GM19240 (cell line): ENCODE results near the gene WFDC2.
A peak's percentile ranks its signal among the peaks of the same experiment; 100 is the strongest.

Source experiments
- DNase-seq: peaks from one replicate; pipeline ENCODE4 v3.0.0; 2011; ENCODE audit warnings: low spot score; ENCODE audit not compliant: insufficient read length

Gene WFDC2

DNA sequence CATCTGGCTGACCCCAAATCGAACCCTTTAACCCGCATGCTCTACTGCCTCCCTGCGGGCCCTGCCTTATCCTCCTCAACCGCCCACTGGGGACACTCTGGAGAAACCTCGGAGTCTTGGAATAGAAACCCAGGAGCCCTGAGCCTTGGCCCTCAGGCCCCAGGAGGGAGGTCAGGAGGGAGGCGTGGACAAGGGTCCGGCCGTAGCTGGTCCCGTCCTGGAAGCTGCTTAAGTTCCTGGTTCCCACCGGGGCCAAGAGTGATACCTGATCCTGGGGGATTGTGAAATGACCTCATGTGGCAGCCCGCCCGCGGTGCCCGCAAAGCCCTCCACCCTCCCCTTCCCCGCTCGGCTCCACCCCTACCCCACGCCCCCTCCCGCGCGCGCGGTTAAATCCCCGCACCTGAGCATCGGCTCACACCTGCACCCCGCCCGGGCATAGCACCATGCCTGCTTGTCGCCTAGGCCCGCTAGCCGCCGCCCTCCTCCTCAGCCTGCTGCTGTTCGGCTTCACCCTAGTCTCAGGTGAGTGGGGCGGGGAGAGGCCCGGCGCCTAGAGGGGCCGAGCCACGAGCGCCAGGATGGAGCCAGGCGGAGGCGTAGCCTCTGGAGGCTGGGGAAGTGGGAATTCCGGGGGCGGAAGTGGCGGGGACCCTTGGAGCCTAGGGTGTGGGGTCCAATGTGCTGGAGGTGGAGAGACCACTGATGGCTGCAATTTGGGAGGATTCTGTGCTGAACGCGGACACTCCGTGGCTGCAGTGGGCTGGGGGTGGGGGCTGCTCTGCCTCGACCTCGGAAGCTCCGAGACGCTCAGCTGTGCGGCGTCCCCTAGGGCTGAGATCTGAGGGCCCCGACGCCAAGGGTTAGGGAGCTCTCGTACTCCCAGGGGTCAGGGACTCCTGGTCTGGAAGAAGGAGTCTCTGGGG, at the start of gene WFDC2:
Gene WFDC2 (plus strand): TSS at position 418 of the 926 bp plus-strand sequence. CDS start 29 bp downstream, at position 447.
- no peak for DNase-seq

DNA sequence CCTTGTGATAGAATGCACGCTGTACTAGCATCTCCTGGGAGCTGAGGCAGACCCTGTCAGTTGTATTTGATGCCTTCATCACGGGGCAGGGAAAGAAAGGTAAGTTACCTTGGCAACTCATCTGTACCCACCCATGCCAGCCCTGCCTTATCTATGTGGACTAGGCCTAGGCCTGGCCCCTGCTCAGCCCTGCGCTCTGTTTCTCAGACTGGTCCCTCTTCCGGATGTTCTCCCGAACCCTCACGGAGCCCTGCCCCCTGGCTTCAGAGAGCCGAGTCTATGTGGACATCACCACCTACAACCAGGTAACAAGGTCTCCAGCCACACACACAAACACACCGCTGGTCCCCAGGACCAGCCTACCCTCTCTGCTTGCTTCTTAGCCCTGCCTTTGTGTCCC, 49.4 kb upstream of the WFDC2 start:
- DNase-seq = no peak

GRCh38 chr20:45423700-45424099, 45.9 kb upstream of the WFDC2 start:
- DNase-seq = no peak

DNA sequence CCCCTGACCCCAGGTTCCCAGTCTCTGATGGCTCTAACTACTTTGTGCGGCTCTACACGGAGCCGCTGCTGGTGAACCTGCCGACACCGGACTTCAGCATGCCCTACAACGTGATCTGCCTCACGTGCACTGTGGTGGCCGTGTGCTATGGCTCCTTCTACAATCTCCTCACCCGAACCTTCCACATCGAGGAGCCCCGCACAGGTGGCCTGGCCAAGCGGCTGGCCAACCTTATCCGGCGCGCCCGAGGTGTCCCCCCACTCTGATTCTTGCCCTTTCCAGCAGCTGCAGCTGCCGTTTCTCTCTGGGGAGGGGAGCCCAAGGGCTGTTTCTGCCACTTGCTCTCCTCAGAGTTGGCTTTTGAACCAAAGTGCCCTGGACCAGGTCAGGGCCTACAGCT, 44.0 kb upstream of the WFDC2 start:
- DNase-seq = no peak

GRCh38 chr20:45426320-45427016, 43.1 kb upstream of the WFDC2 start:
- no peak for DNase-seq

DNA sequence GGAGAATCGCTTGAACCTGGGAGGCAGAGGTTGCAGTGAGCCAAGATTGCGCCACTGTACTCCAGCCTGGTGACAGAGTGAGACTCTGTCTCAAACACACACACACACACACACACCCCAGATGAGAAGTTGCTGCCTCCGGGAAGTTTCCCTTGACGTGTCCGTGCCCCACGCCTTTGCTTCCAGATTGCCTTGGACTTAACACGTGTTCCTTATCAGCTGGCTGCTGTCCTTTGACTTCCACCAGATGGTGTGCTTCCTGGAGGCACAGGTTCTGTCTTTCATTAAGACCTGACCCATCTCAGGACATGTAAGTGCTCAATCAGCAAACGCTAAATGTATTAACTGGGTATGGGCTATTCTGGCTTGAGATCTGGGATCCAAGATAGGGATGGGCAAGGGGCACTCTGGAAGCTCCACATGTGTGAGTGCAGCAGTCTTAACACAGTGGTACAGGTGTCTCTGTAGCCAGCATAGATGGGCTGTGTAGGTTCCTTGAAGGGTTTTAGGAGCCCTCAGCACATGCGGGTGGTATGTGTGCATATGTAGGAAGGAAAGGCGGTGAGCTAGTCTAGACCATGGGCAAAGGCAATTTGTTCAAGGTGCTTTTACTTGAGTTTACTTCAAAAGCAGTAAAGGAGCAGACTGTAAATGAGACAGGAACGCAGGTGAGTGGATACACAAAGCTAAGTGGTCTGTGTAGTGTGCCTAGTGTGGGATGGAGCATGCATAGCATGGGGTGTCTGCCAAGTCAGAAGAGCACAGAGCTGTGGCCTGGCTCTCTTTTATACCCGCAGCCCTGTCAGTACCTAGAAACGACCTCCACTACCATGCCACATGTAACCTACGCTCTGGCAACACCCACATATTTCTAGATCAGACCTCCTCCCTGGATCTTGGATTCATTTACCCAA, 42.1 kb upstream of the WFDC2 start:
- no peak for DNase-seq

GRCh38 chr20:45429618-45430017, 39.9 kb upstream of the WFDC2 start:
- DNase-seq = no peak

DNA sequence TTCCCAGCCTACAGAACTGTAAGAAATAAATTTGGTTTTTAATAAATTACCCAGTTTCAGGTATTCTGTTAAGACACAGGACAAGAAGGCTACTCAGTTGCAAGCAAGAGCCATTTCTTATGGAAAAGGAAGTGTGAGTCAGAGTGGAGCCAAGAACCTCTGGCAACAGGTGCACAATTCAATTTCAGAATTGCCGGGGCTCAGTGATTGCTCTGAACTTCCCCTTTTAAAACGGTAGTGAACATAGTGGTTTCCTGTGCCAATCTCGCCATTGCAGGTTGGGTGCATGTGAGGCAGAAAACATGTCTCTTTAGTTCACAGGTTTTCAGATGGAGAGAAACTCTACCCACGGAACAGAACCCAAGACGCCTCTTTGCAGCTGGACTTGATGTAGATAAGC, 37.3 kb upstream of the WFDC2 start:
- peak; percentile 25 for DNase-seq

GRCh38 chr20:45433316-45433715, 36.2 kb upstream of the WFDC2 start:
- no peak for DNase-seq

DNA sequence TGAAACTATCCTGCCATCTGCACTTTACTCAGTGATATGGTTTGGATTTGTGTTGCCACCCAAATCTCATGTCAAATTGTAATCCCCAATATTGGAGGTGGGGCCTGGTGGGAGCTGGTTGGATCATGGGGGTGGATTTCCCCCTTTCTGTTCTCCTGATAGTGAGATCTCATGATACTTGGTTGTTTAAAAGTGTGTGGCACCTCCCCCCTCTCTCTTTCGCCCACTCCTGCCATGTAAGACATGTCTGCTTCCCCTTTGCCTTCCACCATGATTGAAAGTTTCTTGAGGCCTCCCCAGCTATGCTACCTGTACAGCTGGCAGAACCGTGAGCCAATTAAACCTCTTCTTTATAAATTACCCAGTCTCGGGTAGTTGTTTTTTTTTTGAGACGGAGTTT, 35.6 kb upstream of the WFDC2 start:
- no peak for DNase-seq

GRCh38 chr20:45436732-45437485, 32.6 kb upstream of the WFDC2 start:
- DNase-seq = peak; percentile 74

GRCh38 chr20:45440424-45440823, 29.1 kb upstream of the WFDC2 start:
- no peak for DNase-seq

- DNase-seq = no peak
These were observed 28.5 kb upstream of the WFDC2 start for GRCh38 chr20:45440891-45441685.

GRCh38 chr20:45441746-45442145, 27.8 kb upstream of the WFDC2 start:
- DNase-seq = no peak

DNA sequence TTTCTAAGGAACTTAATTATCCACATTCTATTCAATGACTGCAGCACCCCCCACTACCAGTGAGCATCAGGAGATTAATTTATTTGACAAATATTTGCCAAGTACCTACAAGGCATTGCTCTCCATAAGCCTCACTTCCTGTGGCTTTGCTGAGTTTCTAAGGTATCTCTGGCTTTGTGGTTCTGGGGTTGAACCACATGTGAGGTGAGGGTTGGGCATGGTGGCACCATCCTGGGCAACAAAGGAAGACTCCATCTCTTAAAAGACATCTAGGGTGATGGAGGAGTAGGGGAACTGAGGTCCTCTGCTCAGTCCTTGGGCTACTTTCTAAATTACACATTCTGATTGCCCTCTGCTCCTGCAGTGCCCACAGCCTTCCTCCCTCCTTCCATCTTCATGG, 25.5 kb upstream of the WFDC2 start:
- no peak for DNase-seq

- peak; percentile 40 for DNase-seq
These were observed 23.6 kb upstream of the WFDC2 start for GRCh38 chr20:45445805-45446562.

DNA sequence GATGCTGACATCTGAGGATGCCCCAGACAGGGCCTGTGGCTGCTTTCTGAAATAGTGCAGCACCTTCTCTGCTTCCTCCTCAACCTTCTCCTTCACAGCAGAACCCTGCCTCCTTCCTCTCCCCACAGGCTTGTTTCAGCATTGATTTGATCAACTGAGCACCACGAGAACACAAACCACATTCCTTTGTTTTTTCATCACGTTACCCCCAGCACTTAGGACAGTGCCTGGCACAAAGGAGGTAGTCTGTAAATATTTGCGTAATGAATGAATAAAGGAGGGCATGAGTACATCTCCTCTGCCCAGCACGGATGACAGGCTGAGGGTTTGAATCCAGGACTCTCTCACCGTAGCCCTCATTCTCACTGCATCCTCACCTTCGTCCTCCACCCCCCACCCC, 21.3 kb upstream of the WFDC2 start:
- no peak for DNase-seq

DNA sequence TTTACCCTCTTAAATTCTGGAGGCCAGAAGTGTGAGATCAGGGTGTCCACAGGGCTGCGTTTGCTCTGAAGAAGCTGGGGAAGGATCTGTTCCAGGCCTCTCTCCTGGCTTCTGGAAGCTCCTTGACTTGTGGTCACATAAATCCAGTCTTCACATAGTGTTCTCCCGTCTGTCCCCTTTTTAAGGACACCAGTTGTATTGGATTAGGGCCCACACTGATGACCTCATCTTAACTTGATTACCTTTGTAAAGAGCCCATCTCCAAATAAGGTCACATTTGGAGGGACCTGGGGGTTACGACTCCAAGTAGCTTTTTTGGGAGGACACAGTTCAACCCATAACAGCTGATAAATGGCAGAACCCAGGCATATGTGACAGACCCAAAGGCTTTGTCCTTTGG, 20.0 kb upstream of the WFDC2 start:
- DNase-seq = no peak

DNA sequence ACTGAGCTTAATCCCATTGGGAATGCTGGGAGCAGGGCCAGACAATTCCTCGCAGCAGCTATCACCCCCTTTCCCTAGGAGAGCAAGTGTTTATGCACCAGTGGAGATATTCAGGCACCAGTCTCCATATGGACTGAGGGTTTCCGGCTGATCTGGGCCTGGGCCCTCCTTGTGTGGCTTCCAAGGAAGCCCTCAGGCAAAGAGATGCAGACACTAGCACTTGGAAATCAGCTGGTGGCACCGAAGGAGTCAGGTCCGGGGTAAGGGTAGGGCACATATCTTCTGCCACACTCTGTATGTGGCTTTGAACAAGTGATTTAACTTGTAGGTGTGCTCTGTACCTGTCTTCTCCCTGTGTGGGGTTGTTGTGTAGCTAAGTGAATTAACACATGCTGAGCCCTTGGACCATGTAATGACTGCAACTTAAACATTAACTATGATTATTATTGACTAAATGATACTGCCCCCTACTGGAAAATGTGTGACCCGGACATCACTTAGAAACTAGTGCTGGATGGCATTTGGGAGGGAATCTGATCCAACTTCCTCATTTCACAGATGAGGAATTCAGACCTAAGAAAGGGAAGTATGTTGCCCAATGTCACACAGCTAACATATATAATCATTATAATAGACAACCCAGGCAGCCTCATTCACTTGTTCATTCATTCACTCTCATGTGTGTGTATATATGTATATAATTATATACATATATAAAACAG, 19.3 kb upstream of the WFDC2 start:
- DNase-seq = no peak
